Measurements from ENCODE around the gene ZDHHC15.
"Not testable (repeated sequence)": the region's sequence is repeated elsewhere in the genome, so short reads cannot be mapped to it uniquely, and the experiment has no call there.

Gene ZDHHC15

GRCh38 chrX:75348601-75349000 is 174.2 kb downstream of the ZDHHC15 start:
- not testable (repeated sequence) for DNase-seq, H3K27me3 Mint-ChIP-seq, ATAC-seq, H3K27ac Mint-ChIP-seq, H3K4me3 Mint-ChIP-seq, H3K4me1 Mint-ChIP-seq
- peaks cover 18% of the 10 kb centered on the region for H3K36me3 Mint-ChIP-seq (ENCODE audit: low read depth)
- peaks cover 15% of the 10 kb centered on the region for H3K9me3 Mint-ChIP-seq

- H3K27me3 Mint-ChIP-seq, result no peaks in the 10 kb centered on the region
- no peak overlapping the region for H3K27ac Mint-ChIP-seq
- peaks cover 6% of the 10 kb centered on the region for H3K9me3 Mint-ChIP-seq
- H3K4me1 Mint-ChIP-seq, result no peaks in the 10 kb centered on the region
- no peak for ATAC-seq
- H3K36me3 Mint-ChIP-seq (ENCODE audit: low read depth), result peaks cover 19% of the 10 kb centered on the region
- no peak for DNase-seq
- no peak overlapping the region for H3K4me3 Mint-ChIP-seq
Observed at GRCh38 chrX:75337525-75337924, 185.3 kb downstream of the ZDHHC15 start.

GRCh38 chrX:75335127-75335458 is 187.7 kb downstream of the ZDHHC15 start:
- ATAC-seq (no peak), DNase-seq (no peak)
- H3K4me1 Mint-ChIP-seq, result no peaks in the 10 kb centered on the region
- H3K27me3 Mint-ChIP-seq, result no peaks in the 10 kb centered on the region
- no peak overlapping the region for H3K4me3 Mint-ChIP-seq
- H3K9me3 Mint-ChIP-seq, result peaks cover 22% of the 10 kb centered on the region
- peaks cover 43% of the 10 kb centered on the region for H3K36me3 Mint-ChIP-seq (ENCODE audit: low read depth)
- no peak overlapping the region for H3K27ac Mint-ChIP-seq

GRCh38 chrX:75334407-75335126 is 188.3 kb downstream of the ZDHHC15 start:
- H3K36me3 Mint-ChIP-seq (ENCODE audit: low read depth), result peaks cover 48% of the 10 kb centered on the region
- not testable (repeated sequence) for H3K27me3 Mint-ChIP-seq, H3K4me3 Mint-ChIP-seq, ATAC-seq, DNase-seq, H3K27ac Mint-ChIP-seq, H3K4me1 Mint-ChIP-seq
- H3K9me3 Mint-ChIP-seq, result peaks cover 25% of the 10 kb centered on the region

- H3K27ac Mint-ChIP-seq, result no peak overlapping the region
- no peaks in the 10 kb centered on the region for H3K4me1 Mint-ChIP-seq
- no peak overlapping the region for H3K4me3 Mint-ChIP-seq
- H3K9me3 Mint-ChIP-seq, result peaks cover 25% of the 10 kb centered on the region
- no peaks in the 10 kb centered on the region for H3K27me3 Mint-ChIP-seq
- H3K36me3 Mint-ChIP-seq (ENCODE audit: low read depth), result peaks cover 77% of the 10 kb centered on the region
- no peak for ATAC-seq
- no peak for DNase-seq
Observed at GRCh38 chrX:75327607-75328006, 195.2 kb downstream of the ZDHHC15 start.
